Suprapubic skin (tissue), 3 donors: ENCODE measurements around the gene ZNF536.

Experiments used
- EP300 ChIP-seq: sonication (generic); formaldehyde crosslinking; IDR thresholded peaks from one replicate; pipeline ENCODE4 v1.6.1; 2017; ENCODE audit warnings: antibody characterized with exemption
- POLR2A ChIP-seq, 2 donors: fragments of 450-650 bp; IDR thresholded peaks; one replicate each; pipeline ENCODE4 v1.6.1; 2017; ENCODE audit warnings: antibody characterized with exemption in 2 of 2, mild to moderate bottlenecking in 2 of 2, moderate library complexity in 2 of 2
- TF ChIP-seq, protein P1 (sequence below), 2 donors: fragments of 200-600 bp in 1 of 2; fragments of 450-650 bp in 1 of 2; sonication (generic) in 1 of 2; IDR thresholded peaks; one replicate each; pipeline ENCODE4 v1.5.1; 2016 to 2019; ENCODE audit warnings: antibody characterized with exemption in 2 of 2, mild to moderate bottlenecking in 1 of 2, moderate library complexity in 1 of 2

DNA sequence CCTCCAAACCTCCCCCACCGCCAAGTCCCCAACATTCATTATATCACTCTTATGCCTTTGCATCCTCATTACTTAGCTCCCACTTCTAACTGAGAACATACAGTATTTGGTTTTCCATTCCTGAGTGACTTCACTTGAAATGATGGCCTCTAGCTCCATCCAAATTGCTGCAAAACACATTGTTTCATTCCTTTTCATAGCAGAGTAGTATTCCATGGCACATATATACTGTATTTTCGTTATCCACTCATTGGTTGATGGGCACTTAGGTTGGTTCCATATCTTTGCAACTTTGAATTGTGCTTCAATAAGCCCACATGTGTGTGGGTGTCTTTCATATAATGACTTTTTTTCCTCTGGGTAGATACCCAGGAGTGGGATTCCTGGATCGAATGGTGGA lies 233.1 kb downstream of the ZNF536 start:
- TF ChIP-seq, protein P1, sequence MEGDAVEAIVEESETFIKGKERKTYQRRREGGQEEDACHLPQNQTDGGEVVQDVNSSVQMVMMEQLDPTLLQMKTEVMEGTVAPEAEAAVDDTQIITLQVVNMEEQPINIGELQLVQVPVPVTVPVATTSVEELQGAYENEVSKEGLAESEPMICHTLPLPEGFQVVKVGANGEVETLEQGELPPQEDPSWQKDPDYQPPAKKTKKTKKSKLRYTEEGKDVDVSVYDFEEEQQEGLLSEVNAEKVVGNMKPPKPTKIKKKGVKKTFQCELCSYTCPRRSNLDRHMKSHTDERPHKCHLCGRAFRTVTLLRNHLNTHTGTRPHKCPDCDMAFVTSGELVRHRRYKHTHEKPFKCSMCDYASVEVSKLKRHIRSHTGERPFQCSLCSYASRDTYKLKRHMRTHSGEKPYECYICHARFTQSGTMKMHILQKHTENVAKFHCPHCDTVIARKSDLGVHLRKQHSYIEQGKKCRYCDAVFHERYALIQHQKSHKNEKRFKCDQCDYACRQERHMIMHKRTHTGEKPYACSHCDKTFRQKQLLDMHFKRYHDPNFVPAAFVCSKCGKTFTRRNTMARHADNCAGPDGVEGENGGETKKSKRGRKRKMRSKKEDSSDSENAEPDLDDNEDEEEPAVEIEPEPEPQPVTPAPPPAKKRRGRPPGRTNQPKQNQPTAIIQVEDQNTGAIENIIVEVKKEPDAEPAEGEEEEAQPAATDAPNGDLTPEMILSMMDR (IDR thresholded peaks at IDR 0.05): no peak
- TF ChIP-seq POLR2A (IDR thresholded peaks at IDR 0.05): no peak
- no peak for TF ChIP-seq EP300
